HepG2 (cell line): ENCODE measurements around the gene TMED6. TPM values are rescaled to one million over a fixed set of nuclear protein-coding genes. Genes with fewer than 3 reads are reported as not detected.

Source experiments
- ATAC-seq: fragments of 200-7000 bp; cut with Tn5 transposase; 3 replicates; pipeline ENCODE4 v1.9.1; 2020; ENCODE audit warnings: mild to moderate bottlenecking, moderate library complexity
- BruUV-seq: library from RNA; stranded (reverse); fragments of 400-500 nt; replicated peaks from 2 replicates; lab custom pipeline; 2021; lab: Mats Ljungman, UMichigan
- CTCF ChIA-PET: fragments of 300-600 bp; formaldehyde crosslinking; extraction: SDS; loops from one replicate; lab custom pipeline; 2021; ENCODE audit warnings: low total read pairs, inconsistent platforms, low intra/inter-chr PET ratio; lab: Yijun Ruan, JAX
- POLR2A ChIA-PET: fragments of 350-600 bp; sonication (Branson Sonifier 250); formaldehyde crosslinking; loops from one replicate; lab custom pipeline; 2020; ENCODE audit warnings: antibody characterized with exemption, inconsistent platforms; lab: Yijun Ruan, JAX
- DNase-seq: peaks from one replicate; pipeline ENCODE4 v3.0.0-alpha.2; 2015; ENCODE audit warnings: low spot score
- FAIRE-seq: peaks from 3 replicates; lab custom pipeline; 2011; peaks lifted over from hg19 to GRCh38; lab: Jason Lieb, UNC
- H2AFZ ChIP-seq: one replicate; pipeline ENCODE4 v1.6.1; 2011; ENCODE audit warnings: low read length, inconsistent platforms
- H3K27ac ChIP-seq: fragments of 300-600 bp; 3 replicates; pipeline ENCODE4 v1.8.0; 2011; ENCODE audit warnings: mixed run types, mild to moderate bottlenecking, mixed read lengths, low read length, inconsistent platforms; ENCODE audit not compliant: insufficient read depth; ENCODE audit errors: extremely low read length
- H3K27me3 ChIP-seq, 2 experiments: fragments of 200-600 bp in 1 of 2; 2 replicates in 1 of 2; 3 replicates in 1 of 2; pipeline versions ENCODE4 v1.6.0 to v1.8.0; 2011; ENCODE audit warnings: low read length in 2 of 2, mild to moderate bottlenecking in 2 of 2, moderate library complexity in 2 of 2, inconsistent platforms in 1 of 2; ENCODE audit not compliant: insufficient read depth in 2 of 2, control insufficient read depth in 1 of 2
- H3K36me3 ChIP-seq, 2 experiments: fragments of 200-600 bp in 1 of 2; replicated peaks in 1 of 2; 2 replicates in 1 of 2; 3 replicates in 1 of 2; pipeline versions ENCODE4 v1.5.1 to v1.8.0; 2011; ENCODE audit warnings: low read length in 2 of 2, inconsistent platforms in 1 of 2; ENCODE audit not compliant: insufficient read depth in 2 of 2, control insufficient read depth in 1 of 2
- H3K4me1 ChIP-seq: 2 replicates; pipeline ENCODE4 v1.5.1; 2012; ENCODE audit warnings: low read length, inconsistent platforms; ENCODE audit not compliant: insufficient read depth
- H3K4me2 ChIP-seq: 2 replicates; pipeline ENCODE4 v1.6.0; 2011; ENCODE audit warnings: low read depth, low read length, inconsistent platforms
- H3K4me3 ChIP-seq, 3 experiments: fragments of 200-600 bp in 1 of 3; sonication (generic), shearing (Covaris generic) in 1 of 3; replicated peaks in 1 of 3; 2 replicates each; pipeline ENCODE4 v1.5.1; 2011 to 2016; ENCODE audit warnings: low read length in 3 of 3, inconsistent platforms in 2 of 3, low read depth in 2 of 3, mild to moderate bottlenecking in 2 of 3, control low read depth in 1 of 3, mixed read lengths in 1 of 3; ENCODE audit not compliant: insufficient read depth in 1 of 3
- H3K79me2 ChIP-seq: one replicate; pipeline ENCODE4 v1.6.1; 2011; ENCODE audit warnings: low read length, inconsistent platforms; ENCODE audit not compliant: insufficient read depth
- H3K9ac ChIP-seq: 2 replicates; pipeline ENCODE4 v1.6.0; 2011; ENCODE audit warnings: mild to moderate bottlenecking, low read depth, low read length, inconsistent platforms; ENCODE audit not compliant: insufficient read depth
- H3K9me3 ChIP-seq: 2 replicates; pipeline ENCODE4 v1.5.1; 2012; ENCODE audit warnings: mild to moderate bottlenecking, low read length
- H4K20me1 ChIP-seq: 2 replicates; pipeline ENCODE4 v1.6.0; 2011; ENCODE audit warnings: inconsistent platforms, mild to moderate bottlenecking, low read length, moderate library complexity; ENCODE audit not compliant: insufficient read depth
- ARNTL ChIP-seq: sonication (generic); formaldehyde crosslinking; IDR thresholded peaks from 2 replicates; pipeline ENCODE4 v1.4.0; 2020; ENCODE audit warnings: mild to moderate bottlenecking, missing genetic modification reagents
- ATM ChIP-seq: fragments of 450-650 bp; IDR thresholded peaks from 2 replicates; pipeline ENCODE4 v1.7.1; 2017; ENCODE audit warnings: mild to moderate bottlenecking, borderline replicate concordance
- CBX2 ChIP-seq, 2 experiments: fragments of 200-600 bp in 1 of 2; sonication (generic); formaldehyde crosslinking in 1 of 2; IDR thresholded peaks; 2 replicates each; pipeline versions ENCODE4 v1.7.0 to v1.8.1; 2018 to 2022; ENCODE audit warnings: low read depth in 2 of 2, low read length in 1 of 2, mild to moderate bottlenecking in 1 of 2, missing genetic modification reagents in 1 of 2
- CCDC6 ChIP-seq: sonication (generic); formaldehyde crosslinking; IDR thresholded peaks from 2 replicates; pipeline ENCODE4 v1.8.1; 2022; ENCODE audit warnings: mild to moderate bottlenecking, missing genetic modification reagents, moderate library complexity
- IKZF4 ChIP-seq: sonication (generic); formaldehyde crosslinking; IDR thresholded peaks from 2 replicates; pipeline ENCODE4 v1.5.1; 2020; ENCODE audit warnings: borderline replicate concordance, mild to moderate bottlenecking, low read depth, missing genetic modification reagents; ENCODE audit errors: not compliant biosample characterization
- KDM5B ChIP-seq: sonication (generic); formaldehyde crosslinking; IDR thresholded peaks from 2 replicates; pipeline ENCODE4 v1.4.0; 2020; ENCODE audit warnings: missing genetic modification reagents, mild to moderate bottlenecking, borderline replicate concordance
- KLF16 ChIP-seq, 2 experiments: sonication (generic) in 1 of 2; formaldehyde crosslinking in 1 of 2; IDR thresholded peaks; 2 replicates each; pipeline versions ENCODE4 v1.6.1 to v1.8.0; 2016 to 2023; ENCODE audit warnings: missing genetic modification reagents in 2 of 2, missing compliant biosample characterization in 1 of 2
- POLR2G ChIP-seq: fragments of 200-400 bp; formaldehyde crosslinking; IDR thresholded peaks from 2 replicates; pipeline ENCODE4 v1.6.1; 2018; ENCODE audit warnings: mild to moderate bottlenecking, low read depth, low read length, moderate library complexity
- ZNF331 ChIP-seq: sonication (generic); formaldehyde crosslinking; IDR thresholded peaks from 2 replicates; pipeline ENCODE4 v1.4.0; 2020; ENCODE audit warnings: missing genetic modification reagents
- ZSCAN25 ChIP-seq: sonication (generic); formaldehyde crosslinking; IDR thresholded peaks from 2 replicates; pipeline ENCODE4 v1.8.0; 2022; ENCODE audit warnings: mild to moderate bottlenecking, missing genetic modification reagents
- WGBS: methylation state at CpG from one replicate; pipeline ENCODE4 v1.1.6; 2017; ENCODE audit warnings: low lambda C conversion rate; 5-methylcytosine and 5-hydroxymethylcytosine counted together
- in situ Hi-C: cut with HindIII; loops from 2 replicates; pipeline ENCODE4 v1.10.0; 2017; ENCODE audit warnings: low pct_unique_long_range_greater_than_20kb; ENCODE audit not compliant: extremely low pct_ligation_motif_present
- intact Hi-C: fragments of 100-400 bp; cut with micrococcal nuclease; formaldehyde crosslinking; loops from one replicate; pipeline ENCODE4 v1.10.0; 2022; ENCODE audit not compliant: unreplicated experiment
- polyA plus RNA-seq, 8 experiments: library from polyadenylated mRNA; depleted of rRNA in 3 of 8; stranded (reverse) in 7 of 8; unstranded in 1 of 8; fragments of >200 nt; fragmentation: Illumina TruSeq in 4 of 8; extraction: Trizol in 4 of 8; gene quantifications; 2 replicates each; pipeline versions ENCODE4 v1.2.1 to v1.2.3, GENCODE V29; 2011 to 2016; ENCODE audit warnings: low read depth in 4 of 8, missing spikeins in 1 of 8, mixed read lengths in 1 of 8; ENCODE audit not compliant: insufficient read depth in 1 of 8
- total RNA-seq, 5 experiments: library from RNA; depleted of rRNA; stranded (reverse); fragments of >200 nt; fragmentation: Illumina TruSeq; extraction: Trizol; gene quantifications; 2 replicates each; pipeline ENCODE4 v1.2.3, GENCODE V29; 2016; ENCODE audit warnings: low read depth in 1 of 5
- TF ChIP-seq, protein P1 (sequence below): sonication (generic); formaldehyde crosslinking; IDR thresholded peaks from 2 replicates; pipeline ENCODE4 v1.8.0; 2022; ENCODE audit warnings: low read depth, missing genetic modification reagents
- TF ChIP-seq, protein P2 (sequence below): sonication (generic); formaldehyde crosslinking; IDR thresholded peaks from 2 replicates; pipeline ENCODE4 v1.5.1; 2020; ENCODE audit warnings: missing genetic modification reagents, mild to moderate bottlenecking, borderline replicate concordance
- TF ChIP-seq, protein P3 (sequence below): sonication (generic); formaldehyde crosslinking; IDR thresholded peaks from 2 replicates; pipeline ENCODE4 v1.4.0; 2020; ENCODE audit warnings: missing genetic modification reagents, borderline replicate concordance

The TMED6 gene
- total and polyA plus RNA-seq, 2 of the 13 experiments (the other 11 are each of a cell fraction or from before 2014, with no cell fraction given): 9.8 to 14.4 TPM

DNA sequence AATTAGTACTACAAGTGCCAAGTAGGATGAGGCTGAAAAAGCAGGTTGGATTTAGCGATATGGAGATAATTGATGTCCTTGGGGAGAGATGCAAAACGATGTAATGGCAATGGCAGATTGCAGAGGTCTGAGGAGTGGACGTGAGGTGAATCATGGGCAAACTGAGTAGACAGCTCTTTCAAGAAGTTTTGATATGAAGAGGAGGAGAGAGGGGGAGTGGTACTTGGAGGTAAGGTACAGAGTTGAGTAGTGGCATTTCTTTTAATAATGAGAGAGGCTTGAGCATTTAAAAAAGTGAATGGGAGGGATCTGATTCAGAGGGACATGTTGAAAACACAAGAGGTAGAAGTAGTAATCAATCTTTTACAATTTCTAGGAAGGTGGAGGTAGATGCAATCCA lies 58.2 kb downstream of the TMED6 start:
- in situ Hi-C loops: no loop called here
- no peaks in the 10 kb centered on the region for H3K27me3 ChIP-seq
- no peak overlapping the region for H3K4me3 ChIP-seq
- H2AFZ ChIP-seq: no peak overlapping the region
- TF ChIP-seq ATM: no peak
- TF ChIP-seq, protein P1, sequence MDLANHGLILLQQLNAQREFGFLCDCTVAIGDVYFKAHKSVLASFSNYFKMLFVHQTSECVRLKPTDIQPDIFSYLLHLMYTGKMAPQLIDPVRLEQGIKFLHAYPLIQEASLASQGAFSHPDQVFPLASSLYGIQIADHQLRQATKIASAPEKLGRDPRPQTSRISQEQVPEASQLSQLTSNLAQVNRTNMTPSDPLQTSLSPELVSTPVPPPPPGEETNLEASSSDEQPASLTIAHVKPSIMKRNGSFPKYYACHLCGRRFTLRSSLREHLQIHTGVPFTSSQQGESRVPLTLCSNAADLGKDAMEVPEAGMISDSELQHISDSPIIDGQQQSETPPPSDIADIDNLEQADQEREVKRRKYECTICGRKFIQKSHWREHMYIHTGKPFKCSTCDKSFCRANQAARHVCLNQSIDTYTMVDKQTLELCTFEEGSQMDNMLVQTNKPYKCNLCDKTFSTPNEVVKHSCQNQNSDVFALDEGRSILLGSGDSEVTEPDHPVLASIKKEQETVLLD: no peak
- no peak for TF ChIP-seq KLF16 (CRISPR knock-in tag; IDR thresholded peaks at IDR 0.05)
- TF ChIP-seq ZSCAN25 (CRISPR knock-in tag): no peak
- TF ChIP-seq, protein P2, sequence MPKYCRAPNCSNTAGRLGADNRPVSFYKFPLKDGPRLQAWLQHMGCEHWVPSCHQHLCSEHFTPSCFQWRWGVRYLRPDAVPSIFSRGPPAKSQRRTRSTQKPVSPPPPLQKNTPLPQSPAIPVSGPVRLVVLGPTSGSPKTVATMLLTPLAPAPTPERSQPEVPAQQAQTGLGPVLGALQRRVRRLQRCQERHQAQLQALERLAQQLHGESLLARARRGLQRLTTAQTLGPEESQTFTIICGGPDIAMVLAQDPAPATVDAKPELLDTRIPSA: no peak
- TF ChIP-seq KDM5B (CRISPR knock-in tag): no peak
- no peak for TF ChIP-seq IKZF4 (CRISPR knock-in tag)
- TF ChIP-seq ARNTL: no peak
- no peak for TF ChIP-seq CCDC6 (CRISPR knock-in tag)
- TF ChIP-seq CBX2 (IDR thresholded peaks at IDR 0.05; ENCODE audit: low read depth, low read length): no peak
- no peak for TF ChIP-seq CBX2 (CRISPR knock-in tag; IDR thresholded peaks at IDR 0.05; ENCODE audit: low read depth)
- TF ChIP-seq POLR2G: no peak
- TF ChIP-seq ZNF331 (CRISPR knock-in tag): no peak
- TF ChIP-seq, protein P3, sequence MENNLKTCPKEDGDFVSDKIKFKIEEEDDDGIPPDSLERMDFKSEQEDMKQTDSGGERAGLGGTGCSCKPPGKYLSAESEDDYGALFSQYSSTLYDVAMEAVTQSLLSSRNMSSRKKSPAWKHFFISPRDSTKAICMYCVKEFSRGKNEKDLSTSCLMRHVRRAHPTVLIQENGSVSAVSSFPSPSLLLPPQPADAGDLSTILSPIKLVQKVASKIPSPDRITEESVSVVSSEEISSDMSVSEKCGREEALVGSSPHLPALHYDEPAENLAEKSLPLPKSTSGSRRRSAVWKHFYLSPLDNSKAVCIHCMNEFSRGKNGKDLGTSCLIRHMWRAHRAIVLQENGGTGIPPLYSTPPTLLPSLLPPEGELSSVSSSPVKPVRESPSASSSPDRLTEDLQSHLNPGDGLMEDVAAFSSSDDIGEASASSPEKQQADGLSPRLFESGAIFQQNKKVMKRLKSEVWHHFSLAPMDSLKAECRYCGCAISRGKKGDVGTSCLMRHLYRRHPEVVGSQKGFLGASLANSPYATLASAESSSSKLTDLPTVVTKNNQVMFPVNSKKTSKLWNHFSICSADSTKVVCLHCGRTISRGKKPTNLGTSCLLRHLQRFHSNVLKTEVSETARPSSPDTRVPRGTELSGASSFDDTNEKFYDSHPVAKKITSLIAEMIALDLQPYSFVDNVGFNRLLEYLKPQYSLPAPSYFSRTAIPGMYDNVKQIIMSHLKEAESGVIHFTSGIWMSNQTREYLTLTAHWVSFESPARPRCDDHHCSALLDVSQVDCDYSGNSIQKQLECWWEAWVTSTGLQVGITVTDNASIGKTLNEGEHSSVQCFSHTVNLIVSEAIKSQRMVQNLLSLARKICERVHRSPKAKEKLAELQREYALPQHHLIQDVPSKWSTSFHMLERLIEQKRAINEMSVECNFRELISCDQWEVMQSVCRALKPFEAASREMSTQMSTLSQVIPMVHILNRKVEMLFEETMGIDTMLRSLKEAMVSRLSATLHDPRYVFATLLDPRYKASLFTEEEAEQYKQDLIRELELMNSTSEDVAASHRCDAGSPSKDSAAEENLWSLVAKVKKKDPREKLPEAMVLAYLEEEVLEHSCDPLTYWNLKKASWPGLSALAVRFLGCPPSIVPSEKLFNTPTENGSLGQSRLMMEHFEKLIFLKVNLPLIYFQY: no peak
- POLR2A ChIA-PET: no interaction called here
- peaks cover 0 to 1% of the 10 kb centered on the region in 2 experiments; a peak in 2 of 5 replicates for H3K36me3 ChIP-seq
- no peaks in the 10 kb centered on the region for H3K9me3 ChIP-seq
- ATAC-seq: no peak
- H3K4me2 ChIP-seq: no peak overlapping the region
- no peak overlapping the region for H3K27ac ChIP-seq
- no peak for DNase-seq
- no peak overlapping the region for H3K9ac ChIP-seq
- CTCF ChIA-PET: no interaction called here
- H4K20me1 ChIP-seq: no peaks in the 10 kb centered on the region
- no peak for FAIRE-seq
- intact Hi-C loops: no loop called here
- 94% methylated on average over 3 of the region's 3 CpGs for WGBS
- no TSS peak for BruUV-seq
- no peaks in the 10 kb centered on the region for H3K79me2 ChIP-seq
- peaks cover 11% of the 10 kb centered on the region for H3K4me1 ChIP-seq
